ENCODE results near the gene C12orf57. TPM values are rescaled to one million over a fixed set of nuclear protein-coding genes. Genes with fewer than 3 reads are reported as not detected.
A peak's percentile ranks its signal among the peaks of the same experiment; 100 is the strongest.

The C12orf57 gene
- polyA plus RNA-seq, 1 donor (not counting 4 experiments of a cell fraction or from before 2014, with no cell fraction given) = 137 TPM

- Histone ChIP-seq H3K79me2 (ENCODE audit: control insufficient read depth, insufficient read depth, low read length) (no peaks in the 10 kb centered on the region), H3K4me1 (ENCODE audit: control insufficient read depth, extremely low read depth, insufficient read depth, low read length) (peaks cover 11% of the 10 kb centered on the region), H3K9me3 (ENCODE audit: control insufficient read depth, low read depth, low read length) (no peaks in the 10 kb centered on the region), H3K9ac (ENCODE audit: control insufficient read depth, extremely low read depth, insufficient read depth, low read length) (peak overlapping the region; percentile 16), H2AFZ (ENCODE audit: control insufficient read depth, low read length) (no peak overlapping the region), H3K36me3 (ENCODE audit: control insufficient read depth in 2 of 2, extremely low read depth in 1 of 2, insufficient read depth in 2 of 2, low read length in 2 of 2) (peaks cover 0 to 4% of the 10 kb centered on the region in 2 experiments), H3K27ac (ENCODE audit: control insufficient read depth, insufficient read depth, low read length) (peak overlapping the region; percentile 56), H4K20me1 (ENCODE audit: control insufficient read depth, extremely low read depth, insufficient read depth, low read length) (no peaks in the 10 kb centered on the region), H3K4me3 (ENCODE audit: control insufficient read depth in 2 of 3, extremely low read depth in 1 of 3, insufficient read depth in 2 of 3, low read depth in 1 of 3, low read length in 3 of 3) (no peak overlapping the region), H3K9me1 (ENCODE audit: control insufficient read depth, extremely low read depth, insufficient read depth, low read length) (no peaks in the 10 kb centered on the region), H3K4me2 (ENCODE audit: control insufficient read depth, extremely low read depth, insufficient read depth, low read depth, low read length) (peak overlapping the region; percentile 29), H3K27me3 (ENCODE audit: control insufficient read depth, extremely low read depth, insufficient read depth, low read length) (no peaks in the 10 kb centered on the region)
- dilution Hi-C loops (cut with MboI; ENCODE audit: extremely low pct_ligation_motif_present, low sequenced_read_pairs) = no loop called here
- DNase-seq (ENCODE audit: low read depth, low spot score) = no peak
- TF ChIP-seq EZH2 (IDR thresholded peaks at IDR 0.05; ENCODE audit: low read length) = no peak
- no peak for TF ChIP-seq CTCF (optimal IDR thresholded peaks at IDR 0.05 in 1 of 3, IDR thresholded peaks at IDR 0.05 in 1 of 3, conservative IDR thresholded peaks at IDR 0.05 in 1 of 3; ENCODE audit: extremely low read depth in 1 of 3, insufficient read depth in 2 of 3, low read length in 3 of 3)
- no peak for FAIRE-seq
Measured at GRCh38 chr12:6987956-6988553, 44.2 kb downstream of the C12orf57 start.

Small RNA genes within 50 kb of the gene (small RNA-seq; reads per million reads assigned to genes)
- gene MIR141 (ENCODE audit: insufficient read length in 3 of 3, low read depth in 3 of 3, low replicate concordance in 1 of 3) = 734 to 224,518 (median 113,316) reads per million in 3 experiments
- 2,840 to 15,667 (median 11,525) reads per million in 3 experiments for gene MIR200C (ENCODE audit: insufficient read length in 3 of 3, low read depth in 3 of 3, low replicate concordance in 1 of 3)
- 0 reads per million in 3 experiments for gene RNU7-1 (ENCODE audit: insufficient read length in 3 of 3, low read depth in 3 of 3, low replicate concordance in 1 of 3)
- gene SCARNA12 (ENCODE audit: insufficient read length in 3 of 3, low read depth in 3 of 3, low replicate concordance in 1 of 3) = 0 to 0.75 (median 0.54) reads per million in 3 experiments

Other genes with a start within 250 kb of the C12orf57 start
- not detected in 3 replicates for gene PIANP, start 243.2 kb upstream of the C12orf57 start, polyA plus RNA-seq
- 85.4 to 116 TPM (median 85.5 TPM) in 3 replicates for gene COPS7A, start 220.0 kb upstream of the C12orf57 start, polyA plus RNA-seq
- gene MLF2, start 190.9 kb upstream of the C12orf57 start, polyA plus RNA-seq = 317 to 364 TPM (median 335 TPM) in 3 replicates
- gene PTMS, start 177.7 kb upstream of the C12orf57 start, polyA plus RNA-seq = 80.6 to 140 TPM (median 119 TPM) in 3 replicates
- gene LAG3, start 171.5 kb upstream of the C12orf57 start, polyA plus RNA-seq = 0.09 to 0.14 TPM (median 0.09 TPM) in 3 replicates
- gene CD4, start 154.5 kb upstream of the C12orf57 start, polyA plus RNA-seq = 0.01 to 0.05 TPM in 2 of 3 replicates, not detected in the other
- gene GPR162, start 122.2 kb upstream of the C12orf57 start, polyA plus RNA-seq = 0.05 to 0.10 TPM (median 0.09 TPM) in 3 replicates
- 3.9 to 5.7 TPM (median 4.2 TPM) in 3 replicates for gene P3H3, start 115.6 kb upstream of the C12orf57 start, polyA plus RNA-seq
- 0.41 to 0.94 TPM (median 0.80 TPM) in 3 replicates for gene GNB3, start 103.1 kb upstream of the C12orf57 start, polyA plus RNA-seq
- gene CDCA3, start 92.7 kb upstream of the C12orf57 start, polyA plus RNA-seq = 2.1 to 16.9 TPM (median 15.0 TPM) in 3 replicates
- gene USP5, start 91.9 kb upstream of the C12orf57 start, polyA plus RNA-seq = 58.3 to 84.1 TPM (median 67.2 TPM) in 3 replicates
- 1,218 to 2,229 TPM (median 1,551 TPM) in 3 replicates for gene TPI1, start 76.5 kb upstream of the C12orf57 start, polyA plus RNA-seq
- gene SPSB2, start 70.7 kb upstream of the C12orf57 start, polyA plus RNA-seq = 4.9 to 8.7 TPM (median 5.1 TPM) in 3 replicates
- 6.2 to 7.1 TPM (median 6.3 TPM) in 3 replicates for gene LRRC23, start 39.2 kb upstream of the C12orf57 start, polyA plus RNA-seq
- gene ENO2, start 29.4 kb upstream of the C12orf57 start, polyA plus RNA-seq = 0.87 to 1.7 TPM (median 1.1 TPM) in 3 replicates
- 4.8 to 7.8 TPM (median 6.2 TPM) in 3 replicates for gene ATN1, start 16.1 kb upstream of the C12orf57 start, polyA plus RNA-seq
- gene RNU7-1, start 206 bp upstream of the C12orf57 start, polyA plus RNA-seq = not detected in 3 replicates
- 18.7 to 21.0 TPM (median 19.7 TPM) in 3 replicates for gene PTPN6, start 7.3 kb downstream of the C12orf57 start, polyA plus RNA-seq
- gene PHB2, start 26.6 kb downstream of the C12orf57 start, polyA plus RNA-seq = 225 to 270 TPM (median 244 TPM) in 3 replicates
- gene EMG1, start 26.9 kb downstream of the C12orf57 start, polyA plus RNA-seq = 61.6 to 104 TPM (median 76.9 TPM) in 3 replicates
- gene LPCAT3, start 74.5 kb downstream of the C12orf57 start, polyA plus RNA-seq = 51.0 to 69.1 TPM (median 52.0 TPM) in 3 replicates
- 1.9 to 6.0 TPM (median 2.6 TPM) in 3 replicates for gene C1S, start 116.7 kb downstream of the C12orf57 start, polyA plus RNA-seq
- gene C1R, start 148.4 kb downstream of the C12orf57 start, polyA plus RNA-seq = 2.8 to 8.0 TPM (median 3.2 TPM) in 3 replicates
- gene C1RL, start 165.2 kb downstream of the C12orf57 start, polyA plus RNA-seq = 8.5 to 13.5 TPM (median 9.3 TPM) in 3 replicates
- not detected in 3 replicates for gene RBP5, start 184.9 kb downstream of the C12orf57 start, polyA plus RNA-seq
- 12.8 to 21.6 TPM (median 15.2 TPM) in 3 replicates for gene CLSTN3, start 186.3 kb downstream of the C12orf57 start, polyA plus RNA-seq
- gene PEX5, start 245.7 kb downstream of the C12orf57 start, polyA plus RNA-seq = 10.8 to 17.2 TPM (median 14.4 TPM) in 3 replicates